Thyroid gland (tissue), 4 donors: ENCODE results near the gene NUDT1. TPM values are rescaled to one million over a fixed set of nuclear protein-coding genes. Genes with fewer than 3 reads are reported as not detected.

ENCODE experiments used
- DNase-seq, 2 donors: peaks; one replicate each; pipeline ENCODE4 v3.0.0-alpha.2; 2019
- H3K27ac ChIP-seq, 3 donors: fragments of 200-600 bp; sonication (generic); 1 replicate in 2 of 3; 2 replicates in 1 of 3; pipeline ENCODE4 v1.5.1; 2016 to 2019; ENCODE audit warnings: mild to moderate bottlenecking in 1 of 3, moderate library complexity in 1 of 3
- H3K27me3 ChIP-seq: fragments of 200-600 bp; sonication (generic); one replicate; pipeline ENCODE4 v1.5.1; 2019
- H3K36me3 ChIP-seq, 2 donors: fragments of 200-600 bp; sonication (generic); one replicate each; pipeline ENCODE4 v1.5.1; 2016 to 2019
- H3K4me1 ChIP-seq, 2 donors: fragments of 200-600 bp; sonication (generic); one replicate each; pipeline ENCODE4 v1.5.1; 2017 to 2019
- H3K4me3 ChIP-seq, 3 donors: fragments of 200-600 bp; sonication (generic); replicated peaks in 1 of 3; 1 replicate in 2 of 3; 2 replicates in 1 of 3; pipeline ENCODE4 v1.5.1; 2016; ENCODE audit warnings: mild to moderate bottlenecking in 1 of 3
- H3K9me3 ChIP-seq: fragments of 200-600 bp; sonication (generic); one replicate; pipeline ENCODE4 v1.5.1; 2017
- CTCF ChIP-seq, 6 experiments: fragments of 200-600 bp in 3 of 6; fragments of 450-650 bp in 3 of 6; sonication (generic) in 3 of 6; IDR thresholded peaks; one replicate each; pipeline ENCODE4 v1.5.1; 2016 to 2019; ENCODE audit warnings: antibody characterized with exemption in 6 of 6, mild to moderate bottlenecking in 2 of 6, inconsistent platforms in 1 of 6, moderate library complexity in 1 of 6
- POLR2A ChIP-seq, 2 donors: fragments of 450-650 bp; IDR thresholded peaks; one replicate each; pipeline ENCODE4 v1.6.1; 2017; ENCODE audit warnings: antibody characterized with exemption in 2 of 2, mild to moderate bottlenecking in 2 of 2, moderate library complexity in 1 of 2
- WGBS, 2 donors: methylation state at CpG; one replicate each; pipeline ENCODE4 v1.1.5; 2017; 5-methylcytosine and 5-hydroxymethylcytosine counted together
- intact Hi-C: fragments of 100-400 bp; cut with DNase I; formaldehyde crosslinking; loops from one replicate; pipeline ENCODE4 v1.15.1; 2023
- total RNA-seq, 4 donors: library from RNA; depleted of rRNA; stranded (reverse); fragments of >200 nt; gene quantifications; one replicate each; pipeline ENCODE4 v1.2.3, GENCODE V29; 2016

Gene NUDT1
- total RNA-seq, 4 donors from 2014 or later: 7.0 to 11.9 (median 9.8) TPM

GRCh38 chr7:2274666-2275065, 32.6 kb downstream of the NUDT1 start:
- intact Hi-C loops: no loop called here
- no peak for DNase-seq
- H3K36me3 ChIP-seq: peaks cover 5 to 6% of the 10 kb centered on the region in 2 donors

GRCh38 chr7:2275101-2275500, 33.1 kb downstream of the NUDT1 start:
- Histone ChIP-seq H3K4me3 (no peak overlapping the region), H3K27me3 (no peaks in the 10 kb centered on the region), H3K36me3 (peaks cover 5 to 6% of the 10 kb centered on the region in 2 donors), H3K9me3 (no peaks in the 10 kb centered on the region), H3K27ac (no peak overlapping the region), H3K4me1 (no peaks in the 10 kb centered on the region)
- 91% methylated on average over 18 of the region's 18 CpGs for WGBS, 2 donors
- intact Hi-C loops: no loop called here
- TF ChIP-seq CTCF (IDR thresholded peaks at IDR 0.05) (no peak), POLR2A (IDR thresholded peaks at IDR 0.05) (no peak)
- DNase-seq: no peak

More at GRCh38 chr7:2274666-2275065, 32.6 kb downstream of the NUDT1 start:
- no peak overlapping the region for H3K27ac ChIP-seq
- WGBS, 2 donors: 78 to 90% methylated on average over 3 to 5 of the region's 7 CpGs
- no peaks in the 10 kb centered on the region for H3K27me3 ChIP-seq
- no peaks in the 10 kb centered on the region for H3K4me1 ChIP-seq
- TF ChIP-seq POLR2A (IDR thresholded peaks at IDR 0.05) (no peak), CTCF (IDR thresholded peaks at IDR 0.05) (no peak)
- H3K9me3 ChIP-seq: no peaks in the 10 kb centered on the region
- no peak overlapping the region for H3K4me3 ChIP-seq

GRCh38 chr7:2276107-2276506, 34.1 kb downstream of the NUDT1 start:
- Histone ChIP-seq H3K4me3 (no peak overlapping the region), H3K4me1 (no peaks in the 10 kb centered on the region), H3K27ac (no peak overlapping the region), H3K27me3 (no peaks in the 10 kb centered on the region), H3K9me3 (no peaks in the 10 kb centered on the region), H3K36me3 (peaks cover 0 to 6% of the 10 kb centered on the region in 2 donors)
- WGBS, 2 donors: 88 to 93% methylated on average over 16 of the region's 18 CpGs
- no peak for TF ChIP-seq POLR2A (IDR thresholded peaks at IDR 0.05)
- TF ChIP-seq CTCF (IDR thresholded peaks at IDR 0.05): no peak
- intact Hi-C loops: no loop called here
- DNase-seq: no peak

GRCh38 chr7:2278026-2278425, 36.0 kb downstream of the NUDT1 start:
- no peak overlapping the region for H3K4me3 ChIP-seq
- TF ChIP-seq CTCF (IDR thresholded peaks at IDR 0.05): no peak
- no peak for TF ChIP-seq POLR2A (IDR thresholded peaks at IDR 0.05)
- peaks cover 0 to 6% of the 10 kb centered on the region in 2 donors for H3K36me3 ChIP-seq
- H3K27ac ChIP-seq: no peak overlapping the region
- no peaks in the 10 kb centered on the region for H3K9me3 ChIP-seq
- H3K27me3 ChIP-seq: no peaks in the 10 kb centered on the region
- intact Hi-C loops: no loop called here
- peaks cover 5 to 9% of the 10 kb centered on the region in 2 donors for H3K4me1 ChIP-seq
- 91 to 98% methylated on average over 9 to 11 of the region's 11 CpGs for WGBS, 2 donors
- DNase-seq: no peak

- Histone ChIP-seq H3K27me3 (no peaks in the 10 kb centered on the region), H3K36me3 (no peaks in the 10 kb centered on the region), H3K4me1 (peaks cover 5 to 9% of the 10 kb centered on the region in 2 donors), H3K9me3 (no peaks in the 10 kb centered on the region), H3K27ac (no peak overlapping the region), H3K4me3 (no peak overlapping the region)
- TF ChIP-seq CTCF (IDR thresholded peaks at IDR 0.05) (no peak), POLR2A (IDR thresholded peaks at IDR 0.05) (no peak)
- intact Hi-C loops: no loop called here
- WGBS, 2 donors: 70 to 74% methylated on average over 4 of the region's 4 CpGs
- no peak for DNase-seq
These were observed 37.9 kb downstream of the NUDT1 start for GRCh38 chr7:2279896-2280295.
